Fibroblast of peridontal ligament (primary cell): Measurements from ENCODE around the gene CRISPLD2.

Experiments used
- DNase-seq: peaks from one replicate; pipeline ENCODE4 v3.0.0-alpha.2; 2010; ENCODE audit errors: extremely low read depth

Gene CRISPLD2

GRCh38 chr16:84819644-84820304 is at the start of gene CRISPLD2:
TSS of gene CRISPLD2 (plus strand) at chr16:84819985. CDS start at chr16:84838496, 18,511 bp downstream.
- peak; percentile 73 for DNase-seq

- no peak for DNase-seq
Measured at GRCh38 chr16:84773312-84773711, 46.5 kb upstream of the CRISPLD2 start.

- peak; percentile 95 for DNase-seq
Measured at GRCh38 chr16:84774810-84775209, 45.0 kb upstream of the CRISPLD2 start.

- DNase-seq, result no peak
Measured at GRCh38 chr16:84775262-84775810, 44.4 kb upstream of the CRISPLD2 start.

- no peak for DNase-seq
Measured at GRCh38 chr16:84777435-84777834, 42.4 kb upstream of the CRISPLD2 start.

GRCh38 chr16:84778720-84779119 is 41.1 kb upstream of the CRISPLD2 start:
- DNase-seq, result no peak

- DNase-seq, result no peak
Measured at GRCh38 chr16:84780063-84780462, 39.7 kb upstream of the CRISPLD2 start.

GRCh38 chr16:84780544-84781376 is 39.0 kb upstream of the CRISPLD2 start:
- no peak for DNase-seq

GRCh38 chr16:84782846-84783245 is 36.9 kb upstream of the CRISPLD2 start:
- no peak for DNase-seq

GRCh38 chr16:84785843-84786581 is 33.8 kb upstream of the CRISPLD2 start:
- peak; percentile 65 for DNase-seq

- DNase-seq, result no peak
Measured at GRCh38 chr16:84786605-84787262, 33.1 kb upstream of the CRISPLD2 start.

GRCh38 chr16:84787263-84787622 is 32.5 kb upstream of the CRISPLD2 start:
- DNase-seq, result no peak

- peak; percentile 82 for DNase-seq
Measured at GRCh38 chr16:84788920-84789391, 30.8 kb upstream of the CRISPLD2 start.

GRCh38 chr16:84789431-84789830 is 30.4 kb upstream of the CRISPLD2 start:
- no peak for DNase-seq

- no peak for DNase-seq
Measured at GRCh38 chr16:84790301-84790700, 29.5 kb upstream of the CRISPLD2 start.

- peak; percentile 98 for DNase-seq
Measured at GRCh38 chr16:84791088-84791487, 28.7 kb upstream of the CRISPLD2 start.

- no peak for DNase-seq
Measured at GRCh38 chr16:84791501-84791900, 28.3 kb upstream of the CRISPLD2 start.

- peak; percentile 27 for DNase-seq
Measured at GRCh38 chr16:84794186-84794585, 25.6 kb upstream of the CRISPLD2 start.

- no peak for DNase-seq
Measured at GRCh38 chr16:84794626-84795025, 25.2 kb upstream of the CRISPLD2 start.

GRCh38 chr16:84795329-84796053 is 24.3 kb upstream of the CRISPLD2 start:
- peak; percentile 97 for DNase-seq
